Sciatic nerve (tissue), 2 donors: Measurements from ENCODE around the gene OPCML. TPM values are rescaled to one million over a fixed set of nuclear protein-coding genes. Genes with fewer than 3 reads are reported as not detected.

Experiments
- ATAC-seq: fragments of 200-7000 bp; cut with Tn5 transposase; one replicate; pipeline ENCODE4 v1.9.1; 2020; ENCODE audit warnings: mild to moderate bottlenecking, moderate library complexity
- DNase-seq: peaks from one replicate; pipeline ENCODE4 v3.0.0-alpha.2; 2020; ENCODE audit warnings: low spot score
- intact Hi-C: fragments of 100-400 bp; cut with DNase I; formaldehyde crosslinking; loops from one replicate; pipeline ENCODE4 v1.14.2; 2022
- total RNA-seq: library from RNA; stranded (reverse); fragmentation: NEBNext Ultra II Directional; extraction: Animal tissue kit (Norgen Biotek cat#: 25700); gene quantifications from one replicate; pipeline ENCODE4 v1.2.1, GENCODE V29; 2021
- donor health status: DM: no; HTN: no; CAD: no.
- donor health status: DM: no; HTN: no; CAD: no.

Gene OPCML
- total RNA-seq, 1 donor from 2014 or later: 4.5 TPM

GRCh38 chr11:132913886-132914285 is 618.4 kb downstream of the OPCML start:
- intact Hi-C loops: no loop called here
- DNase-seq (no peak), ATAC-seq (no peak)

DNA sequence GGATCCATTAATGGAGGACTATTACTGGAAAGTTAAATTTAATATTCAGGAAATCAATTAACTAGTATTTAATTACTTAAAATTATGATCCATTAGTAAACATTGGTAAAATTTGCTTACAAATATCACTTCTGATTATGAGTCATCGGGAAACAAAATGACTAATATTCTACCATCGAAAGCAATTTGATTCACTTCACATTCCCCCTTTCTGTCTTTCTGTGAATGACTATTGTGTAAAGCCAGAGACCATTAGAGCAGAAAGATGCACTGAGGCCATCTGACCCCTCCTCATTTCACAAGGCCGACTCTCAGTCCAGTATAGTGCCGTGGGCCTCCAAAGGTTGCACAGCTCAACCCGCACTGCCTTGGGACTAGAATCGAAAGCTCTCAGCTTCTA is 619.0 kb downstream of the OPCML start:
- DNase-seq (no peak), ATAC-seq (no peak)
- intact Hi-C loops: no loop called here

DNA sequence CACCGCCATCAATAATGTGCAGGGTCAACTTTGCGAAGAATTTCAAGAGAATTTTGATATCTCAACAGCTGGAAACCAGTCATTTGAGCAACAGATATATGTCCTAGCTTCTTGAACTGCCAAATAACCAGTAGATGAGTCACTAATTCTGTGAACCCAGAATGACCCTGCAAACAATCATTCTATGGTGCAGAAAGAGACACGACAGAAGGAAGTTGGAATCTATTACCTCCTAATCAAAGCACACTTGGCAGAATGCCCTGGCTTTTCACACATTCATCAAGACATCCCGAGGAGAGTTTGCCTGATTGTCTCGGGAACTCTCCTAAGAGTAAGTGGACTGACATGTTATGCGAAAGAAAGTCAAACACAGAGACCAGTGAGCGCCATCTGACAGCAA is 621.1 kb downstream of the OPCML start:
- no peak for ATAC-seq

GRCh38 chr11:132910011-132910760 is 622.1 kb downstream of the OPCML start:
- no peak for ATAC-seq
- no peak for DNase-seq
- intact Hi-C loops: no loop called here

More for the DNA sequence above, 621.1 kb downstream of the OPCML start:
- intact Hi-C loops: no loop called here
- DNase-seq: no peak

DNA sequence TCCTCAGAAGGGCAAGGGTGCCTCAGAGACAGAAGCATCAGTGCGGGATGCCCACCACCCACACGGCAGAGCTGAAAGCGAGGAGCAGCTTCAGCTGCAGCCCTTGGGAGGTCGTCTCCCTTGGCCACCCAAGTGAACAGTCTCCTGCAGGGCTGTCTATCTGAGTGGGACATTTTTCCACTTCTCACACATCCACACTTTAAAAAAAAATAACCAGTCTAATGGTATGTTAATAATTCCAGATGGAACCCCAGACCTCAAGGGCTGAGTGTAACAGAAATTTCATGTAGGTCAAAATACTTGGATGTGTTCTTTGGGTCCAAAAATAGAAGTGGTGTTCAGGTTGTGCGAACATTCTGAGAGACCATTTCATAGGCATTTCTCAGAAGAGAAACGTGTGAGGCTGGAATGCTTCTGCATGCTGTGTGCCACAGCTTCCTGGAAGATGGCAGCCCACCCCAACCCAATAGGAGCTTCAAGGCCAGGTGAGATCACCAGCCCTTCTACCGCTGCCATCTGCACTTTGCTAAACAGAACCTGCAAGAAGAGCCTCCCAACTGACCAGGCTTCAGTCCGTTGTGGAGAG is 623.2 kb downstream of the OPCML start:
- DNase-seq (no peak), ATAC-seq (no peak)
- intact Hi-C loops: no loop called here

- intact Hi-C loops: no loop called here
- ATAC-seq: no peak
- DNase-seq: no peak
These were observed 623.9 kb downstream of the OPCML start for GRCh38 chr11:132908414-132908810.

- intact Hi-C loops: no loop called here
- no peak for ATAC-seq
- DNase-seq: no peak
These were observed 624.5 kb downstream of the OPCML start for GRCh38 chr11:132907651-132908413.

DNA sequence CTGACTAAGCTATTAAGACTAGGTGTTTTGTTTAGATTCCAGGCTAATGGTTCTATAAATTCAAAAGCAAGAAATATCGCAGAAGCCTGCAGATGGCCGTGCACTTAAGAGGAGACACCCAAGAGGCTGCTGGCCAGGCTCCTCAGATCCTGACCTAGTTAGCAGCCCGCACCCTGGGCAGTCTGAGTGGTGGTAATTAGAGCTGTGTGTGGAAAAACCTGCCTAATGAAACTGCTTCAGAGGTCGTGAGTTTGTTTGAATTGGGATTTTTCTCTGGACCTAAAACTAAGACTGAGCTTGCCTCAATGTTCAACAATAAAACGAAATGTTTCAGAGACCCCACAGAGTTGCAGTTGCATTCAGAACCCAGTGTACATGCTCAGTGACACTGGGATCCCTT is 627.7 kb downstream of the OPCML start:
- DNase-seq: no peak
- intact Hi-C loops: no loop called here
- ATAC-seq: no peak

DNA sequence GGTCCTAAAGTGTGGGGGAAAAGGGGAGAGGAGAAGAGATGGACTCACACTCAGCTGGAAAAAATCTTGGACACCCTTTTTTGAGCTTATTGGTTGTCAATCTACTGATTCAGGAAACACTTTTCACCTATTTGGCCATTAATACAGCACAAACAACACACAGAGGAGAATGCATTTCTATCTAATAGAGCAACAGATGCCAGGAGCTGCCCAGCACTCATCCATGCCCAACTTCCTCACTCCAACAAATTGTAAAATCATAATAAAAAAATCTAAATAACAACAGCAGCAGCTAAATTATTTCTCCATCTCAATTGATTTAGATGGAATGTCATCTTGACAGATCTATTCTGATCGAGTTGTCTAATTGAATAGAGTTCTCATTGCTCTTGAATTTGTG is 628.2 kb downstream of the OPCML start:
- ATAC-seq: no peak
- intact Hi-C loops: no loop called here
- DNase-seq: no peak

GRCh38 chr11:132901638-132902471 is 630.4 kb downstream of the OPCML start:
- DNase-seq: no peak
- no peak for ATAC-seq
- intact Hi-C loops: no loop called here

DNA sequence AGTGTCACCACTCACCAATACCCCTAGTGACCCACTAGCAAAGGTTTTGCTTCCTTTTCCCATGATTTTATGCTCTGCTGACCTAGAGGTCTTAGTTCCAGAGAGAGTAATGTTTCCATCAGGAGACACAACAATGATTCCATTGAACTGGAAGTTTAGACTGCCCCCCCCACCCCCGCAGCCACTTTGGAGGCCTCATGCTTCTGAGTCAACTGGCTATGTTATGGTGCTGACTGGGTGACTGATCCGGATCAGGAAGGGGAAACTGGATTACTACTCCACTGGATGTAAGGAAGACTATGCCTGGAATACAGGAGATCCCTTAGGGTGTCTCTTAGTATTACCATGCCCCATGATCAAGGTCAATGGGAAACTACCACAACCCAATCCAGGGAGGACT is 633.6 kb downstream of the OPCML start:
- DNase-seq: no peak

DNA sequence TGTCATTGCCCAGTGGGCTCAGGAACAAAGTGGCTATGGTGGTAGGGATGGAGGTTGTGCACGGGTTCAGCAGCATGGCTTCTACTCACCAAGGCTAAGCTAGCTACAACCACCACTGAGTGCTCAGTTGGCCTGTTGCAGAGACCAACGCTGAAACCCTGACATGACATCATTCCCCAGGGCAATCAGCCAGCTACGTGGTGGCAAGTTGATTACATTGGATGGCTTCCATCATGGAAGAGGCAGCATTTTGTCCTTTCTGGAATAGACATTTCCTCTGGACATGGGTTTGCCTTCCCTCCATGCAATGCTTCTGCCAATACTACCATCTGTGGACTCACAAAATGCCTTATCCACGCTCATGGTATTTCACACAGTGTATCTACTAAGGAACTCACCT is 634.3 kb downstream of the OPCML start:
- intact Hi-C loops: no loop called here
- no peak for DNase-seq
- ATAC-seq: no peak

More for the DNA sequence above, 633.6 kb downstream of the OPCML start:
- ATAC-seq: no peak
- intact Hi-C loops: no loop called here

DNA sequence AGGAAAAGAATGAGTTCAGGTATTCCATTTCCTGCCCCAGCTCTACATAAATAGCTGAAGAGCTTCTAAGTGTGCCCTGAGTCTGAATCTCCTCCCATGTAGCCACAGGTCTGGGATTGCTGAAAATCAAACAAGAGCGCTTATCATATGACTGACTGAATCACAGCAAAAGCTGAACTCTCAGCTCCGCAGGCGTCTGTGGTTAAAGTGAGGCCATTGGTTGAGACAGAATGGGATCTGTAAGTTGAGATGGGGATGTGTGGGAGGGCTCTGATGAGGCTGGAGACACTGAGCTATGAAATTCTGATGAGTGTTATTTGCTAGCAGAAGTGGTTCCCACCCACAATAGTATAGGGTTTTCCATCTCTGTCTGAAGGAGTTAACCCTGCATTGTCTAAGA is 637.0 kb downstream of the OPCML start:
- DNase-seq: no peak
- intact Hi-C loops: no loop called here
- ATAC-seq: no peak

GRCh38 chr11:132894606-132895005 is 637.7 kb downstream of the OPCML start:
- intact Hi-C loops: no loop called here
- ATAC-seq (no peak), DNase-seq (no peak)

DNA sequence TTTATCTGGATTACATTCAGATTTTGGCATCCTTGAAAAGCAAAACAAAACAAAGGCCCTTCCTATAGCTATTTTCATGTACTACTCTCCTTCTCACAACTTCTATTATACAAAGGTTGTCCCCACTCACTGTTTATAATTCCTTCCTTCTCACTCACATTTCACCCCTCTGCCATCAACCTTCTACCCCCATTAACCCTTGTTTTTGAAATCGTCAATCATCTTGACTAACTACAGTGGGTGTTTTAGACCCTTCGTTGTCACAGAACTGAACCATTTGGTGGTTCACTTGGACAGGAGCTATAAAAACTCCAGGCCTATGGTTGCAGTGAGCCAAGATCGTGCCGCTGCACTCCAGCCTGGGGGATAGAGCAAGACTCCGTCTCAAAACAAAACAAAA is 639.4 kb downstream of the OPCML start:
- DNase-seq: no peak
- intact Hi-C loops: no loop called here
- ATAC-seq: no peak

DNA sequence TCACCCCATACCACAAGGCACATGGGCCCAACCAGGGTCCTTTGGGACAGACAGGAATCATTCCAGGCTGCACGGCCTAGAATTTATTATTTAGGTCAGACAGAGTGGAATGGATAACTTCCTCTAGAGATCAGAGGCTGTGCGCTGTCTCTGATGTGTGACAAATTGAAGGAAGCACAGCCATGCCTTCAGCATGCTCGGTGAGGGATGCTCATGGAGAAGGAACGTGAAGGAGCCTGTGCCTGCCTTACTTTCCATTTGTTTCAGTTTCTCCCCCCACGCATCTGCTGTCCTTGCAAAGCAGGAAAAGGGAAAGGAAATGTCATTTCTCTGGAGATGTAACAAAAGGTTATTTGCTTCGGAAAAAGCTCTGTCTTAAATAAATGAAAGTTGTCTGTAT is 644.1 kb downstream of the OPCML start:
- ATAC-seq (no peak), DNase-seq (no peak)
- intact Hi-C loops: no loop called here

DNA sequence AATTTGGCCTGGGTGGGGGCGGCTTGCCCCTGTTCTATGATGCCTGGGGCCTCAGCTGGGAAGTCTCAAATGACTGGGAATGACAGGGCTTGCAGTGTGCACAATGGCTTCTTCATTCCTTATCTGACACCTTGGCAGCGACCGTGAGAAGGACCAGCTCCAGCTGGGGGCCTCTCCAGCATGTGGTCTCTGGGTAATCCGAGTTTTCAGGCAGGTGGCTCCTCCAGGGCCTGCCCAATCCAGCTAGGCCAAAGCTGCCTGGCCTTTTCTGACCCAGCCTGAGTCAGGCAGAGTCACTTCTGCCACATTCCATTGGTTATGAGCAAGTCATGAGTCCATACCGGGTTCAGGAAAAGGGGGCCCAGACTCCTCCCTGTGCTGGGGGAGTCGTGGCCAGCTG is 646.0 kb downstream of the OPCML start:
- DNase-seq (no peak), ATAC-seq (no peak)
- intact Hi-C loops: no loop called here

DNA sequence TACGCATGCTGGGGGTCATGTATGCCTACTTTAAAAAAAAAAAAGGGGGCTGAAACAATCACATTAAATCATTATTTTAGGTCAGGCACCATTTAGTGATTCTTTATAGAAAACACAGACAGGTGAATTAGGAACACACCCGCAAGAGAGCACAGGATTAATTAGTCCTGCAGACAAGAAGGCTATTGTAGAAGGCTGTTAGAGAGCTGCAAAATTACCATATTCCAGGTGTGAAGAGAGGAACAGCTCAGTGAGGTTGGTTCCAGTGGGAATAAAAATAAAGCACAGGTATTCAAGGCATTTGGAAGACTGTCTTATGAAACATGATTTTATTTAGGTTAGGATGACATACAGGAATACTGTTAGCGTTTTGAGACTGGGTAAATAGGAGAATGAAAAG is 649.1 kb downstream of the OPCML start:
- no peak for ATAC-seq
- DNase-seq: no peak
- intact Hi-C loops: no loop called here

GRCh38 chr11:132881622-132882021 is 650.7 kb downstream of the OPCML start:
- intact Hi-C loops: no loop called here
- DNase-seq (no peak), ATAC-seq (no peak)
